HCT116 (cell line): ENCODE data around the gene HSPB8. TPM values are rescaled to one million over a fixed set of nuclear protein-coding genes. Genes with fewer than 3 reads are reported as not detected.
A peak's percentile ranks its signal among the peaks of the same experiment; 100 is the strongest.

ENCODE experiments used
- ATAC-seq: fragments of 200-7000 bp; cut with Tn5 transposase; 2 replicates; pipeline ENCODE4 v1.9.1; 2020; ENCODE audit warnings: mild to moderate bottlenecking, moderate library complexity
- BruUV-seq: library from RNA; stranded (reverse); fragments of 400-500 nt; replicated peaks from 2 replicates; lab custom pipeline; 2021; lab: Mats Ljungman, UMichigan
- CTCF ChIA-PET: fragments of 300-600 bp; sonication (Branson Sonifier 250); formaldehyde crosslinking; loops from one replicate; lab custom pipeline; 2021; ENCODE audit warnings: antibody characterized with exemption; lab: Charles Lee
- POLR2A ChIA-PET: fragments of 300-600, 350-600 bp; sonication (Branson Sonifier 250); formaldehyde crosslinking; loops from one replicate; lab custom pipeline; 2021; ENCODE audit warnings: antibody characterized with exemption; lab: Charles Lee
- RAD21 ChIA-PET, 2 experiments: fragments of 300-600 bp; sonication (Branson Sonifier 250); formaldehyde crosslinking; loops; one replicate each; lab custom pipeline; 2023; ENCODE audit warnings: low total read pairs in 2 of 2; ENCODE audit not compliant: uncharacterized antibody in 2 of 2, unreplicated experiment in 2 of 2, low non-redundant PET in 1 of 2; lab: Charles Lee
- DNase-seq: peaks from one replicate; pipeline ENCODE4 v3.0.0-alpha.2; 2010; ENCODE audit warnings: low read depth, low spot score
- H2AFZ ChIP-seq: fragments of 200-600 bp; shearing (Covaris generic), sonication (generic); 2 replicates; pipeline ENCODE4 v1.6.1; 2017; ENCODE audit warnings: low read depth, mixed run types, mixed read lengths, antibody characterized with exemption, low read length; ENCODE audit not compliant: poor library complexity, severe bottlenecking
- H3K27ac ChIP-seq: 2 replicates; pipeline ENCODE4 v1.5.1; 2012; ENCODE audit warnings: low read depth, low read length
- H3K27me3 ChIP-seq: fragments of 200-600 bp; sonication (generic); 2 replicates; pipeline ENCODE4 v1.6.1; 2016; ENCODE audit warnings: mixed run types, low read length, mixed read lengths; ENCODE audit not compliant: insufficient read depth
- H3K36me3 ChIP-seq, 2 experiments: fragments of 200-500 bp in 1 of 2; fragments of 200-600 bp in 1 of 2; sonication (Bioruptor generic) in 1 of 2; sonication (generic) in 1 of 2; 2 replicates each; pipeline versions ENCODE4 v1.5.1 to v1.6.1; 2014 to 2016; ENCODE audit warnings: low read length in 2 of 2, inconsistent platforms in 1 of 2, mixed read lengths in 1 of 2, mixed run types in 1 of 2; ENCODE audit not compliant: insufficient read depth in 2 of 2, control insufficient read depth in 1 of 2
- H3K4me1 ChIP-seq, 2 experiments: fragments of 200-600 bp in 1 of 2; sonication (generic) in 1 of 2; 2 replicates each; pipeline versions ENCODE4 v1.5.1 to v1.6.1; 2012 to 2017; ENCODE audit warnings: low read length in 2 of 2, inconsistent platforms in 1 of 2, mild to moderate bottlenecking in 1 of 2, mixed read lengths in 1 of 2, mixed run types in 1 of 2, moderate library complexity in 1 of 2; ENCODE audit not compliant: insufficient read depth in 2 of 2, control insufficient read depth in 1 of 2
- H3K4me2 ChIP-seq: fragments of 200-600 bp; sonication (generic); 2 replicates; pipeline ENCODE4 v1.6.1; 2017; ENCODE audit warnings: mixed run types, low read length, mixed read lengths
- H3K4me3 ChIP-seq, 2 experiments: fragments of 200-600 bp in 1 of 2; sonication (generic) in 1 of 2; replicated peaks in 1 of 2; 2 replicates each; pipeline ENCODE4 v1.5.1; 2011 to 2016; ENCODE audit warnings: low read length in 2 of 2, control low read depth in 1 of 2, low read depth in 1 of 2, mild to moderate bottlenecking in 1 of 2, mixed read lengths in 1 of 2, mixed run types in 1 of 2
- H3K79me2 ChIP-seq: fragments of 200-600 bp; sonication (generic); 2 replicates; pipeline ENCODE4 v1.6.1; 2017; ENCODE audit warnings: mild to moderate bottlenecking, mixed run types, low read length, moderate library complexity, mixed read lengths; ENCODE audit not compliant: insufficient read depth
- H3K9ac ChIP-seq: fragments of 200-600 bp; sonication (generic); 2 replicates; pipeline ENCODE4 v1.6.1; 2016; ENCODE audit warnings: low read length, mixed read lengths
- H3K9me2 ChIP-seq: fragments of 200-600 bp; sonication (generic), shearing (Covaris generic); 2 replicates; pipeline ENCODE4 v1.6.1; 2017; ENCODE audit warnings: mixed run types, mild to moderate bottlenecking, moderate library complexity; ENCODE audit not compliant: insufficient read depth
- H3K9me3 ChIP-seq, 2 experiments: fragments of 200-500 bp in 1 of 2; fragments of 200-600 bp in 1 of 2; sonication (Bioruptor generic) in 1 of 2; sonication (generic) in 1 of 2; 2 replicates each; pipeline ENCODE4 v1.6.1; 2014 to 2017; ENCODE audit warnings: low read length in 2 of 2, mixed read lengths in 2 of 2, inconsistent platforms in 1 of 2, low read depth in 1 of 2, mild to moderate bottlenecking in 1 of 2, mixed run types in 1 of 2, moderate library complexity in 1 of 2; ENCODE audit not compliant: control insufficient read depth in 1 of 2, insufficient read depth in 1 of 2
- H4K20me1 ChIP-seq: fragments of 200-600 bp; sonication (generic), shearing (Covaris generic); 2 replicates; pipeline ENCODE4 v1.6.1; 2017; ENCODE audit warnings: mixed run types, mild to moderate bottlenecking, moderate library complexity; ENCODE audit not compliant: insufficient read depth
- ATF3 ChIP-seq: IDR thresholded peaks from 2 replicates; pipeline ENCODE4 v1.6.1; 2012
- JUND ChIP-seq: IDR thresholded peaks from 2 replicates; pipeline ENCODE4 v1.6.1; 2012
- YY1 ChIP-seq: IDR thresholded peaks from 2 replicates; pipeline ENCODE4 v1.6.1; 2011; ENCODE audit warnings: low read length, low read depth, moderate library complexity, mild to moderate bottlenecking; ENCODE audit not compliant: insufficient replicate concordance; ENCODE audit errors: extremely low read depth
- intact Hi-C: fragments of 100-400 bp; cut with micrococcal nuclease; formaldehyde crosslinking; loops from 2 replicates; pipeline ENCODE4 v1.10.0; 2022
- total RNA-seq: library from RNA; stranded (reverse); gene quantifications from one replicate; pipeline ENCODE4 v1.2.1, GENCODE V29; 2021; ENCODE audit not compliant: unreplicated experiment
- TF ChIP-seq, protein P1 (sequence below), 3 experiments: fragments of 200-600 bp in 1 of 3; sonication (generic) in 1 of 3; IDR thresholded peaks in 2 of 3; conservative IDR thresholded peaks in 1 of 3; 2 replicates each; pipeline ENCODE4 v1.5.1; 2012 to 2017; ENCODE audit warnings: low read depth in 2 of 3, low read length in 2 of 3, antibody characterized with exemption in 1 of 3, borderline replicate concordance in 1 of 3, control low read depth in 1 of 3, mild to moderate bottlenecking in 1 of 3, mixed read lengths in 1 of 3, mixed run types in 1 of 3, moderate library complexity in 1 of 3; ENCODE audit not compliant: insufficient read depth in 1 of 3

The HSPB8 gene
- total RNA-seq, 1 experiment from 2014 or later = 3.5 TPM

GRCh38 chr12:119231774-119232173 is 53.0 kb downstream of the HSPB8 start:
- no peaks in the 10 kb centered on the region for H4K20me1 ChIP-seq

DNA sequence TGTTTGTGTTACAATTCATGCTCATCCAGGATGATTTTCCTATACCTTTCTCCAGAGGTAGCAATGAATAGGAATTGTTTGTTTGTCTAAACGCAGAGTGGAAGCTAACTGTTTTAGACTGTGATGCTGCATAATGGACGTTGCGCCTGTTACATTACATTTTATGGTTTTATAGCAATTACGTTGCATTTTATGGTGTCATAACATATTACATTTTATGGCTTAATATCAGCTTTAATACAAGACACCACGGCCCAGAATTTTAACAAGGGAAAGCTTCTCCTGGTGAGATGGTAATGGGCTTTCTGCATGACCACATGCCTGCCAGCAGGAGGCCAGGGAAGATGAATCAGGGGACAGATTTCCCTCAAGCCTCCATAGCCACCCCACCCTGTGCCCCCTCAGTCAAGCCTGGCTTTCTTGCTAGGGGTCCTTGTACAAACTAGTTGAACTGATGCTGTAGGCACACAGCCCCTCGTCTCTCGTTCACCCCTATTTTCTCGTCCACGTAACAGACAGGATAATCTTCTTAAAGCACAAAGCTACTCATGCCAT is 56.5 kb downstream of the HSPB8 start:
- no peak overlapping the region for H3K4me2 ChIP-seq
- no peaks in the 10 kb centered on the region for H3K9me3 ChIP-seq
- H3K27ac ChIP-seq = no peak overlapping the region
- no peaks in the 10 kb centered on the region for H3K4me1 ChIP-seq
- POLR2A ChIA-PET = interaction anchor here (0.6 kb wide), 1 partner anchor 39 kb away, joined by 3 read pairs; no protein-coding TSS in a partner anchor
- no peak overlapping the region for H3K9ac ChIP-seq
- no peak overlapping the region for H3K4me3 ChIP-seq
- ATAC-seq = peak; percentile 70
- no TSS peak for BruUV-seq
- CTCF ChIA-PET = interaction anchor here (0.6 to 1.4 kb wide), 4 partner anchors 9 to 32 kb away, joined by 3 to 4 read pairs (median 3); no protein-coding TSS in a partner anchor
- TF ChIP-seq JUND = no peak
- TF ChIP-seq, protein P1, sequence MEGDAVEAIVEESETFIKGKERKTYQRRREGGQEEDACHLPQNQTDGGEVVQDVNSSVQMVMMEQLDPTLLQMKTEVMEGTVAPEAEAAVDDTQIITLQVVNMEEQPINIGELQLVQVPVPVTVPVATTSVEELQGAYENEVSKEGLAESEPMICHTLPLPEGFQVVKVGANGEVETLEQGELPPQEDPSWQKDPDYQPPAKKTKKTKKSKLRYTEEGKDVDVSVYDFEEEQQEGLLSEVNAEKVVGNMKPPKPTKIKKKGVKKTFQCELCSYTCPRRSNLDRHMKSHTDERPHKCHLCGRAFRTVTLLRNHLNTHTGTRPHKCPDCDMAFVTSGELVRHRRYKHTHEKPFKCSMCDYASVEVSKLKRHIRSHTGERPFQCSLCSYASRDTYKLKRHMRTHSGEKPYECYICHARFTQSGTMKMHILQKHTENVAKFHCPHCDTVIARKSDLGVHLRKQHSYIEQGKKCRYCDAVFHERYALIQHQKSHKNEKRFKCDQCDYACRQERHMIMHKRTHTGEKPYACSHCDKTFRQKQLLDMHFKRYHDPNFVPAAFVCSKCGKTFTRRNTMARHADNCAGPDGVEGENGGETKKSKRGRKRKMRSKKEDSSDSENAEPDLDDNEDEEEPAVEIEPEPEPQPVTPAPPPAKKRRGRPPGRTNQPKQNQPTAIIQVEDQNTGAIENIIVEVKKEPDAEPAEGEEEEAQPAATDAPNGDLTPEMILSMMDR (IDR thresholded peaks at IDR 0.05 in 2 of 3, conservative IDR thresholded peaks at IDR 0.05 in 1 of 3; ENCODE audit: borderline replicate concordance in 1 of 3, insufficient read depth in 1 of 3, low read depth in 2 of 3, low read length in 2 of 3) = peak in 2 of 3 experiments; percentile 67; a peak in 4 of 6 replicates
- no peak for DNase-seq
- H3K9me2 ChIP-seq = no peaks in the 10 kb centered on the region
- no peaks in the 10 kb centered on the region for H3K36me3 ChIP-seq
- H3K27me3 ChIP-seq = peaks cover 37% of the 10 kb centered on the region
- no peak overlapping the region for H2AFZ ChIP-seq
- no peaks in the 10 kb centered on the region for H3K79me2 ChIP-seq
- RAD21 ChIA-PET = no interaction called here
- no peaks in the 10 kb centered on the region for H4K20me1 ChIP-seq
- intact Hi-C loops = no loop called here

More at GRCh38 chr12:119231774-119232173, 53.0 kb downstream of the HSPB8 start:
- Histone ChIP-seq H3K9ac (no peak overlapping the region), H3K4me2 (no peak overlapping the region), H2AFZ (no peak overlapping the region), H3K9me3 (no peaks in the 10 kb centered on the region), H3K27me3 (peaks cover 16% of the 10 kb centered on the region), H3K36me3 (no peaks in the 10 kb centered on the region), H3K4me1 (peaks cover 0 to 9% of the 10 kb centered on the region in 2 experiments; a peak in 1 of 4 replicates), H3K4me3 (no peak overlapping the region), H3K27ac (no peak overlapping the region), H3K79me2 (no peaks in the 10 kb centered on the region), H3K9me2 (no peaks in the 10 kb centered on the region)
- POLR2A ChIA-PET = no interaction called here
- BruUV-seq = no TSS peak
- DNase-seq (no peak), ATAC-seq (no peak)
- intact Hi-C loops = no loop called here
- CTCF ChIA-PET = no interaction called here
- RAD21 ChIA-PET = no interaction called here
- TF ChIP-seq YY1 (no peak), ATF3 (no peak)
- TF ChIP-seq, all 23 proteins: peak for 0
